Measurements from ENCODE around the gene BAAT. TPM values are rescaled to one million over a fixed set of nuclear protein-coding genes. Genes with fewer than 3 reads are reported as not detected.

BAAT gene
- total RNA-seq, 1 experiment from 2014 or later: 0.17 TPM

- TF ChIP-seq AR (CRISPR knock-in tag; IDR thresholded peaks at IDR 0.05) (no peak), ZBTB43 (CRISPR knock-in tag; IDR thresholded peaks at IDR 0.05) (no peak), ZNF138 (CRISPR knock-in tag; conservative IDR thresholded peaks at IDR 0.05) (no peak), NR1H2 (CRISPR knock-in tag; IDR thresholded peaks at IDR 0.05) (no peak), NFATC4 (CRISPR knock-in tag; IDR thresholded peaks at IDR 0.05) (no peak), ESRRA (CRISPR knock-in tag; IDR thresholded peaks at IDR 0.05; ENCODE audit: borderline replicate concordance) (no peak)
These were observed 42.2 kb downstream of the BAAT start (continued) for GRCh38 chr9:101342595-101342994.

GRCh38 chr9:101341958-101342357 lies 42.8 kb downstream of the BAAT start:
- CTCF ChIA-PET: interaction anchor here (0.6 to 1.3 kb wide), 2 partner anchors 10 to 30 kb away, joined by 3 to 5 read pairs; no protein-coding TSS in a partner anchor
- ATAC-seq: no peak
- no peak overlapping the region for H3K27ac Mint-ChIP-seq

GRCh38 chr9:101337237-101337636 lies 47.6 kb downstream of the BAAT start:
- Mint-ChIP-seq H3K9me3 (peaks cover 4% of the 10 kb centered on the region; the same call in 1 of the 2 replicates), H3K4me3 (no peak overlapping the region), H3K27ac (no peak overlapping the region), H3K4me1 (peaks cover 6% of the 10 kb centered on the region), H3K36me3 (no peaks in the 10 kb centered on the region), H3K27me3 (ENCODE audit: low read depth) (no peaks in the 10 kb centered on the region; the same call in 1 of the 2 replicates)
- ATAC-seq (no peak), DNase-seq (ENCODE audit: low spot score) (no peak)
- ChIA-PET POLR2A (no interaction called here), CTCF (no interaction called here)
- no peak for TF ChIP-seq SMAD3 (CRISPR knock-in tag; IDR thresholded peaks at IDR 0.05; ENCODE audit: borderline replicate concordance)
- no peak for TF ChIP-seq ZNF532 (CRISPR knock-in tag; IDR thresholded peaks at IDR 0.05; ENCODE audit: borderline replicate concordance)
- TF ChIP-seq FOXP1 (CRISPR knock-in tag; IDR thresholded peaks at IDR 0.05; ENCODE audit: borderline replicate concordance): no peak
- TF ChIP-seq JAZF1 (CRISPR knock-in tag; IDR thresholded peaks at IDR 0.05): no peak
- no peak for TF ChIP-seq NFATC4 (CRISPR knock-in tag; IDR thresholded peaks at IDR 0.05)

More at GRCh38 chr9:101341958-101342357, 42.8 kb downstream of the BAAT start:
- H3K27me3 Mint-ChIP-seq (ENCODE audit: low read depth): no peaks in the 10 kb centered on the region; the same call in 1 of the 2 replicates
- H3K4me1 Mint-ChIP-seq: peaks cover 6% of the 10 kb centered on the region
- POLR2A ChIA-PET: no interaction called here
- DNase-seq (ENCODE audit: low spot score): no peak
- H3K9me3 Mint-ChIP-seq: peaks cover 4% of the 10 kb centered on the region; the same call in 1 of the 2 replicates
- TF ChIP-seq MXD4 (CRISPR knock-in tag; IDR thresholded peaks at IDR 0.05; ENCODE audit: borderline replicate concordance): no peak
- TF ChIP-seq GRHL2 (CRISPR knock-in tag; IDR thresholded peaks at IDR 0.05; ENCODE audit: insufficient replicate concordance, severe bottlenecking): no peak
- TF ChIP-seq NR2C2 (CRISPR knock-in tag; IDR thresholded peaks at IDR 0.05): no peak
- no peaks in the 10 kb centered on the region for H3K36me3 Mint-ChIP-seq
- no peak overlapping the region for H3K4me3 Mint-ChIP-seq

Data from WTC11 (cell line).